CD4-positive, alpha-beta T cell treated with Interleukin-15 for 4 hours (primary cell): ENCODE measurements around the gene MARK2.

Experiments used
- DNase-seq: peaks from one replicate; pipeline ENCODE4 v3.0.0-alpha.2; 2020; ENCODE audit warnings: low spot score

Gene MARK2

GRCh38 chr11:63829823-63830489 lies 9.0 kb upstream of the MARK2 start:
- DNase-seq: no peak

DNA sequence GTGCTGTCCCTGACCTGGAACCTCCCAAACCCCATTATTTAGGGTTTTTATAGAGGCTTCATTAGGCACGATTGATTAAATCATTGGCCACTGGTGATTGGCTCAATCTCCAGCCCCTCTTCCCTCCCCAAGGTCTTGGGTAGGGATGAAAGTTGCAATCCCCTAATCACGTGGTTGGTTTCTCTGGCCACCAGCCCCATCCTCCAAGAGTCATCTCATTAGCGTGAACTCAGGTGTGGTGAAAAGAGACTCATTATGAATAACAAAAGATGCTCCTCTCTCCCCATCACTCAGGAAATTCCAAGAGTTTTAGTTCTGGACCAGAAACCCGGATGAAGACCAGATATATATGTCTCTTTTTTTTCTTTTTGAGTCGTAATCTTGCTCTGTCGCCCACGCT lies 7.6 kb upstream of the MARK2 start:
- no peak for DNase-seq

DNA sequence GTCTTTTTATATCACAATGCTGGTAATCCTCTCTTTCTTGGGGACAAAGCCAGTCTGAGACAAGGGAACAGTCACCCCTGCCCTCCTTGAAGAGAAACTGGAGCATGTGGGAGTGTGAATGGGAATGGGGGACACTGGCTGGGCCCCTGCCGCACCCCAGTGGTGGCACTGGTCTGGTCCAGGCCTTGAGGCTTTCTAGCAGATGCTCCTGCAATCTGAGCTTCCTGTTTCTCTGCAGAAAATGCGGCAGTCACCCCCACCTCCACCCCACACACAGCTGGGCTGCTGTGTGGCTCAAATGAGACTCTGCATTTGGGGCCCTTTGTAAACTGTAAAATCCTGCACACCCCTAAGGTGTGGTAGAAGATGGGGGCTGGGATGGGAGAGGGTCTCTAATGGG lies 6.6 kb upstream of the MARK2 start:
- DNase-seq: no peak

- DNase-seq: no peak
Measured at GRCh38 chr11:63833048-63833447, 5.9 kb upstream of the MARK2 start.

DNA sequence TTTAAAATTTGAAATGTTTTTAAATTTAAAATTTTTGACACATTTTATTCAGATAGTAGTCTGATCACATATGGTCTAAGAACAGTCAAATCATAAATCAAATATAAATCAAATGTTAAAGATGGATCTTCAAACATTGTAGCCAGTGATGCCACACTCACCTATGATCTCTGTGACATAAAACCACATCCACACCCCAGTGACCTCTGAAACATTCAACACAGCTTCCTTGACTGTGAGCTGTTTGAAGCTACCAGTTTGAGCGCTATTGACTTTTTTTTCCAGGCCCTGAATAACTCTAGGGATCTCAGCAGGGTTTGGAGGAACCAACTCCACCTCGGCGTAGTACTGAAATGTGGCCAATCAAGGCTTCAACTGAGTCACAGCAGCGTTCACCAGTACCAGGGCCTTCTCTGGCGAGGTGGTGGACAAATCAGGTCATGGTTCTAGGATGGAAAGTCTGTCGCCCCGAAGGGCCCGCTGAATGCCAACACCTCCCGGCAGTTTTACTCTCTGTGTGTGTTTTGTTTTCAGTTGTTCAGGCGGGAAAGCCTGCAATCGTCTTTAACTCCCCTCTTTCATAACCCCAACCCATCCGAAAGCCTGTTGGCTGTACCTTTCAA lies 4.3 kb upstream of the MARK2 start:
- no peak for DNase-seq

DNA sequence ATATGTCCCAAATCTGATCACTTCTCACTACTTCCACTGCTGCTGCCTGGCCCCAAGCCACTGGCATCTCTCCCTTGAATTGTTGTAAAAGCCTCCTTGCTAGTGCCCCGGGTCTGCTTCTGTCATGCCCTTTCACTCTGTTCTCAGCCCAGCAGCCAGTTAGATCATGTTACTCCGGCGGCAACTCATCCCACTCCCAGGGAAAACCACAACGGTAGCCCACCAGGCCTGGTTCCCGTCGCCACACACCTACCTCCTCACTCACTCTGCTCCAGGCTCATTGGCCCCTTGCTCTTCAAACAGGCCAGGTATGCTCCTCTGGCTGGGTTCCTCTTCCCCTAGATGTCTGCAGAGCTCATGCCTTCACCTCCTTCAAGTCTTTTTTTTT lies 3.8 kb upstream of the MARK2 start:
- DNase-seq: no peak

- DNase-seq: peak; percentile 83
Measured at GRCh38 chr11:63837027-63837688, 1.8 kb upstream of the MARK2 start.

GRCh38 chr11:63837739-63838138 lies 1.2 kb upstream of the MARK2 start:
- DNase-seq: no peak

DNA sequence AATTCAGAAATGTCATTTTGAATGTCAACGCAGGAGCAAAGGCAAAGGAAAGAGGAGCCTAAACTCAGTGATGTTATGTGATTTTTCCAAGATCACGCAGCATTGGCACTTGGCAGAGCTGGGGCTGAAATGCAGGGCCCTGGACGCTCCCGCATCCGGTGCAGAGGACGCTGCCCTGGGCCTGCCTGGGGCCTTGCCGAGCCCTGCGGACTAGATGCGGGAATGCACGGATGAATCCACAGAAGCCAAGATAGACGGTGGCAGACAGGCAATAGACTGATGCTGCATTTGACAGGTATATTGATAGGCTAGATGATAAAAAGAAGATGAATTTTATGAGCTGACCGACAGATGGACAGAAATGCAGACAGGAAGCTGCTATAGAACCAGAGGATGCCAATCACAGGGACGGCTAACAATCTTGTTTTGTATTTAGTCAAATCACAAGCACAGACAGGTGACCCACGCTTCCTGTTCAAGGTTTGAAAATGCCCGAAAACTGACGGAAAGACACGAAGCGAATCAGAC lies 696 bp upstream of the MARK2 start:
- DNase-seq: no peak

DNA sequence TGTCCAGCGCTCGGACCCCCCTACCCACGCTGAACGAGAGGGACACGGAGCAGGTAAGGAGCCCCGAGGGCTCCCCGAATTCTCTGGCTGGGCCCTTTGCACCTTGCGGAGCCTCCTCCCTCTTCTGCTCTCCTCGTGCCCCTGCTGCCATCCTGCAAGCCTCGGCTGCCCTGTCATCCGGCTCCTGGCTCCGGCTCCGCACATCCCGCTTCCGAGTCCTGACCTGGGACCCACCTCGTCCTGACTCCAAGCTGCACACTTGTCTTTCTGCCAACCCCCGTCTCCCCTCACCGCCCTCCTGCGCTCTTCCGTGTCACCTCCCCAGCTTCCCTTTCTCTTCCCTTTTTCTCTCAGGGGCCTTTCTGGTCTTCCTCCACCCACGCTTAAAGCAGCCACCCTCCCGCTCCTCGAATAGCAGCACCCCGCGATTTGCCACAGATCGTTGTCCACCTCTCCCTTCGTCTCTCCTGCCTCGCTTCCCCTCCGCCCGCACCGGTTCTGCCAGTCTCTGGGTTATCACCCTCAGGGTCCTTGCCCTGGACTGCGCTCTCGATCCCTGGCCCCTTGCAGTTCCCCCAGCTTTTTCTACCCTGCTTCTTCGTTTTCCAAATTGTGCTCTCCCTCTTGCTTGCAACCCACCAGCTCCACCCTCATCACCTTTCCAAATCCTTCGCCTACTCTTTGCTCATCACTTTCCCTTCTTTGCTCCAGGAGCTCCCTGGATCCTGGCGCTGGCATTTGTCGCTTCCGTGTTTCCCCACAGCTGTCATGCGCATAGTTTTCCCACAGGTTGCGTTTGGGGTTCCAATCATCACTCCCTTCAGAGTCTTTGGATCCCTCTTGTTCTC lies 822 bp downstream of the MARK2 start:
- DNase-seq: no peak

DNA sequence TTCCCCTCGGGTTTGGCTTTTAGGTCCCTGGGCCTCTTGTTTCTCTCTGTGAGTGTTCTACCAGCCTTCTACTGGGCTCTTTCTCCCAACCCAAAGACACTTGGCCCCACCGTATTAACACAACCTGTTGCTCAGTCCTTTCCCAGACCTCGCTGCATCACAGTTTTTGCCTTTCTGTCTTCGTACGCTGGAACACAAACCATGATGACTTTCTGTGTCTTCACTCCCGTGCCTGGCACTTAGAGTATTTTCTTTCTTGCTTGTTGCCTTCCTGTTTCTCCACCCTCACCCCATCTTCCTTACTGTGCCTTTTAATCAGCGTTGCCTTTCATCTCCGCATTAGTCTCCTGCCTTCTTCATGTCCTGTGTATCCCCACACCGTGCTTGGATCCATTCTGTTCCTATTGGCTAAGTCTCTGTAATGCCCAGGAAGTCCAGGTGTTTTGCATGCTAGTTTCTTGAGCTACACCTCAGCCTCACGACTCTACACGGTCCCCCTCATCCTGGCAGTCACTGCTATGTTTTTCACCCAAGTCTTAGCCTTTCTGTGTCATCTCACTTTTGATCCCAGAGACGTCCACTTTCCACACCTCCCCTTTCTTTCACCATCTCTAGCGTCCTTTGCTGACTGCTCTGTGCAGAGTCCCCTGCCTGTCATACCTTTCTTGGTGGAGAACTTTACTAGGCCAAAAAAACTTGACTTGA lies 1.6 kb downstream of the MARK2 start:
- no peak for DNase-seq

DNA sequence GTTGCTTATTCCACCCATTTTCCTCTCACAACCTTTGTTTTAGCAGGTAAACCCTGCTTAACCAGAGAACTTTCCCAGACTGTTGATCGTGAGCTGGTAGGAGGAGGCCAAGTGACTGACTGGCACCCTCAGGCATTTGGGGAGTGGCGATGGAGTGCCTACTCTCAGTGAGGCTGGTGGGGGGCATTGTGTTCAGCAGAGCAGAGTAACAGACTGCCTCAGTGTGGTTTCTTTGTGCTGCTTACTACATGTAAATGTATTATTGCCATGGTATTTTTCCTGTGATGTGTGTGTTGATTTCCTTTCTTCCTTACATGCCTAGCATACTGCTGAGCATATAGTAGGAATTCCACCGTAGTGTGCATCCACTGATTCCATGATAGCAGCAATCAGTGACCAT lies 2.6 kb downstream of the MARK2 start:
- no peak for DNase-seq

DNA sequence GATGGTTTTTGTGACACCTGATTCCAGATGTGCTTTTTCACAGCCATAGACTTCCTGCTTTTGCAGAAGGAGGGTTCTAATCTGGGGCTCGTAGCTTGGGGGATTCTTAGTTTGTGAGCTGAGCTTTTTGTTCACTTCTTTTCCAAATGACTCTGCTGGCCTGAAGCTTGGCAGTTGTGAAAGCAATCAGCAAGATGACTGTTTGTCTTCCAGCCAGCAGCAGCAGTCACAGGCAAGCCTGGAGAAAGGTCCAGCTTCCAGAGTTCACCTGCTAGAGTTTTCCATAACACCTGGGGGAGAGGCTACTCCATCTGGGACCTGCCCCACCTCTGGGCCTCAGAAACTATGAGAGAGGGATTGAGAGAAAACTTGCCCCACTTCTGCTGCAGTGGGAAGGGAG lies 4.1 kb downstream of the MARK2 start:
- no peak for DNase-seq

DNA sequence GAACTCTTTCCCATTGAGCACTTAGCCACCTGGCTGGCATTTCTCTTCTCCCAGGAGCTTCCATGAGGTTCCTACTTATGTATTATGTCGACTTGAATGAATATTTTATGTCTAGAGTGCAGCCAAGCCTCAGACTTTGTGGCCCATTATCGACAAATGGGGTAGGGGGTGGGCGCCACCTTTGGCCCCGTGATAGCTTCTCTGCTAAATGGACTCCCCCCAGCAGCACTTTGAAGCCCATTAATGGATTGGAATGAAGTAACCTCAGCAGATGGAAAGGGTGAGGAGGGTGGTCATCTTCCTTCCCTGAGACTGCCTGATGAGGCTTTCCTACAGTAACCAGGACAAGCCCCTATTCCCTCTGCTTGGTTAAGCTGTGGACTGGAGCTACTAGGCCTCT lies 5.9 kb downstream of the MARK2 start:
- no peak for DNase-seq

- no peak for DNase-seq
Measured at GRCh38 chr11:63845303-63845702, 6.4 kb downstream of the MARK2 start.

- DNase-seq: no peak
Measured at GRCh38 chr11:63845911-63846310, 7.0 kb downstream of the MARK2 start.

DNA sequence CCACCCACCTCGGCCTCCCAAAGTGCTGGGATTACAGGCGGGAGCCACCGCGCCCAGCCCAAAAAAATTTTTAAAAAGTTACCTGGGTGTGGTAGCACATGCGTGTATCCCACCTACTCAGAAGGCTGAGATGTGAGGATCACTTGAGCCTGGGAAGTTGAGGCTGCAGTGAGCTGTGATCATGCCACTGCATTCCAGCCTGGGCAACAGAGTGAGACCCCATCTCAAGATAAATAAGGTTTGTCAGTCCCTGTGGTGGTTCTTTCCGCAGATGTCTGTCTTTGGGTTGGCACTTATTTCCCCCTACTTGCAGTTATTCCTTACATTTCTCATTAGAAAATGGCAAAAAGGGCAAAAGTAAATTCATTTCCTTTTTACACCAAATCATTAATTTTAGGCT lies 8.0 kb downstream of the MARK2 start:
- no peak for DNase-seq

DNA sequence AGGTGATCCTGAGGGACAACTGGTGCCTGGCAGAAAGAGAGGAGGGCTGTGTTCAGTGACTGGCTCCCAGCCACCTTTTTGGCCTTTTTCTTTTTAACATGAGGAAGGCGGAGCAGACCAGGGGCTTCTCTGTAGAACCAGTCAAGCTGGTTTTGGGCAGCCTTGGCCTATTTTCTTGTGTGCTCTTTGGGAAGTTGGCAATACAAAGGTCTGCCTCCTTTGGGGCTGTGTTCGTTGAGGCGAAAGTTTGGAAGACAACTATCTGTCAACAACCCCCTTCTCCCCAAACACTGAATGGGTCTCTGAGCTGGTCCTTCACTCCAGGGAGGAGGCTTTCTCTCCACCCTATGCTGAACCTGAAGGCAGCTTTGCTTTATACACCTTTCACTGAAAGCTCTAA lies 8.5 kb downstream of the MARK2 start:
- DNase-seq: no peak

DNA sequence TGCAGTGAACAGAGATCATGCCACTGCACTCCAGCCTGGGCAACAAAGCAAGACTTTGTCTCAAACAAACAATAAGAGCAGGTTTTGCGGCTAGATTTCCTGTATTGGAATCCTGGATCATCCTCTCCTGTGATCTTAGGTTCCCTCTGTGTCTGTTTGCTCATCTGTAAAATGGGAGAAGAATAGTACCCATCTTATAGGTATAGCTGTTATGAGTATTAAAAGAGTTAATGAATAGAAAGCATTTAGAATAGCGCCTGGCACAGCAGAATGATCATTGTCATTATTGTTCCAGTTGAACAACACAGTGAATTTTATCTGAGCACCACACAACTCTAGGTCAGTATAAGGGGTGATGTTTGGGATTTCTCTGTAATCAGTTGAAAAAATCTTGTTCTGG lies 10.8 kb downstream of the MARK2 start:
- no peak for DNase-seq

DNA sequence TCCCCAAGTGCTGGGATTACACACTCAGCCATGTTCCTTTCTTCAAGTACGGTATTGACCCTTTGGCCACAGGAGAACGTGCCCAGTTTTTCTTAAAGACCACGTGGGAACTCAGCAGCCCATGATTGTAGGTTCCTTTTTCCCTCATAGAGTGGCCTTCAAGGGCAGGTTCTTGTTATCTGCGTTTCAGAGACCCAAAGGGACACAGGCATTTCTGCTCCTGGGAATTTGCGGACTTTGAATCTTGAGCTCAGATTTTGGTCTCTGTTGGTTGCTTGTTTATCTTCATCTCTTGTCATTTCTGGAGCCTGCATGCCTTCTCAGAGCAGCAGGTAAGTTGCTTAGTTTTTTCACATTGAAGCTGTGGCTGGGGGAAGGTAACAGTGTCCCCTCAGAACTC lies 12.0 kb downstream of the MARK2 start:
- no peak for DNase-seq

GRCh38 chr11:63851364-63851763 lies 12.5 kb downstream of the MARK2 start:
- DNase-seq: no peak

GRCh38 chr11:63853476-63853875 lies 14.6 kb downstream of the MARK2 start:
- DNase-seq: no peak
